ENCODE data around the gene ADCY4.
A peak's percentile ranks its signal among the peaks of the same experiment; 100 is the strongest.

GRCh38 chr14:24381363-24382063 lies 46.6 kb upstream of the ADCY4 start:
- TF ChIP-seq RNF2 (conservative IDR thresholded peaks at IDR 0.05; ENCODE audit: low read depth) (no peak), ZNF609 (CRISPR knock-in tag; IDR thresholded peaks at IDR 0.05; ENCODE audit: borderline replicate concordance) (no peak), NFYB (CRISPR knock-in tag; IDR thresholded peaks at IDR 0.05) (no peak), TEF (CRISPR knock-in tag; IDR thresholded peaks at IDR 0.05) (no peak), EZH2 (conservative IDR thresholded peaks at IDR 0.05; ENCODE audit: low read depth, low read length) (no peak), GZF1 (CRISPR knock-in tag; IDR thresholded peaks at IDR 0.05) (no peak), CTCF (CRISPR knock-in tag; IDR thresholded peaks at IDR 0.05) (no peak), ZNF354B (CRISPR knock-in tag; IDR thresholded peaks at IDR 0.05) (no peak), RELA (CRISPR knock-in tag; IDR thresholded peaks at IDR 0.05) (no peak), SIX1 (CRISPR knock-in tag; IDR thresholded peaks at IDR 0.05; ENCODE audit: borderline replicate concordance) (no peak), POLR2A (IDR thresholded peaks at IDR 0.05; ENCODE audit: insufficient read depth in 1 of 2, low read depth in 2 of 2, low read length in 2 of 2) (no peak), PRDM15 (CRISPR knock-in tag; IDR thresholded peaks at IDR 0.05) (no peak), GABPA (IDR thresholded peaks at IDR 0.05; ENCODE audit: low read depth, low read length) (peak; percentile 24; the same call in 1 of the 2 replicates), GABPA (CRISPR knock-in tag; IDR thresholded peaks at IDR 0.05; ENCODE audit: low read depth) (no peak), CREM (IDR thresholded peaks at IDR 0.05) (no peak), CREM (CRISPR knock-in tag; IDR thresholded peaks at IDR 0.05) (no peak)

All from HepG2 (cell line).